Lower lobe of right lung (tissue), 2 donors: ENCODE measurements around the gene TNNC1. TPM values are rescaled to one million over a fixed set of nuclear protein-coding genes. Genes with fewer than 3 reads are reported as not detected.

Experiments
- ATAC-seq, 2 donors: fragments of 200-7000 bp; cut with Tn5 transposase; one replicate each; pipeline ENCODE4 v1.9.1; 2020 to 2022; ENCODE audit warnings: mild to moderate bottlenecking in 2 of 2, moderate library complexity in 2 of 2
- DNase-seq: peaks from one replicate; pipeline ENCODE4 v3.0.0-alpha.2; 2020
- H3K27ac ChIP-seq: fragments of 200-600 bp; one replicate; pipeline ENCODE4 v1.8.0; 2022
- H3K27me3 ChIP-seq: fragments of 200-600 bp; one replicate; pipeline ENCODE4 v1.8.0; 2022; ENCODE audit warnings: low read depth
- H3K36me3 ChIP-seq: fragments of 200-600 bp; one replicate; pipeline ENCODE4 v1.8.0; 2022; ENCODE audit warnings: mild to moderate bottlenecking
- H3K4me1 ChIP-seq: fragments of 200-600 bp; one replicate; pipeline ENCODE4 v1.8.0; 2022
- H3K4me3 ChIP-seq: fragments of 200-600 bp; one replicate; pipeline ENCODE4 v1.8.0; 2022; ENCODE audit warnings: mild to moderate bottlenecking
- H3K9me3 ChIP-seq: fragments of 200-600 bp; one replicate; pipeline ENCODE4 v1.8.0; 2022
- intact Hi-C: fragments of 100-400 bp; cut with DNase I; formaldehyde crosslinking; loops from one replicate; pipeline ENCODE4 v1.11.0; 2022
- total RNA-seq: library from RNA; stranded (reverse); fragmentation: NEBNext Ultra II Directional; extraction: Animal tissue kit (Norgen Biotek cat#: 25700); gene quantifications from one replicate; pipeline ENCODE4 v1.2.1, GENCODE V29; 2021
- TF ChIP-seq, protein P1 (sequence below): fragments of 200-600 bp; IDR thresholded peaks from one replicate; pipeline ENCODE4 v1.8.0; 2022; ENCODE audit warnings: antibody characterized with exemption, mild to moderate bottlenecking
- donor health status: DM: no; HTN: yes; CAD: no; lungs with severe emphysema.

The TNNC1 gene
- total RNA-seq, 1 donor from 2014 or later = 44.0 TPM

DNA sequence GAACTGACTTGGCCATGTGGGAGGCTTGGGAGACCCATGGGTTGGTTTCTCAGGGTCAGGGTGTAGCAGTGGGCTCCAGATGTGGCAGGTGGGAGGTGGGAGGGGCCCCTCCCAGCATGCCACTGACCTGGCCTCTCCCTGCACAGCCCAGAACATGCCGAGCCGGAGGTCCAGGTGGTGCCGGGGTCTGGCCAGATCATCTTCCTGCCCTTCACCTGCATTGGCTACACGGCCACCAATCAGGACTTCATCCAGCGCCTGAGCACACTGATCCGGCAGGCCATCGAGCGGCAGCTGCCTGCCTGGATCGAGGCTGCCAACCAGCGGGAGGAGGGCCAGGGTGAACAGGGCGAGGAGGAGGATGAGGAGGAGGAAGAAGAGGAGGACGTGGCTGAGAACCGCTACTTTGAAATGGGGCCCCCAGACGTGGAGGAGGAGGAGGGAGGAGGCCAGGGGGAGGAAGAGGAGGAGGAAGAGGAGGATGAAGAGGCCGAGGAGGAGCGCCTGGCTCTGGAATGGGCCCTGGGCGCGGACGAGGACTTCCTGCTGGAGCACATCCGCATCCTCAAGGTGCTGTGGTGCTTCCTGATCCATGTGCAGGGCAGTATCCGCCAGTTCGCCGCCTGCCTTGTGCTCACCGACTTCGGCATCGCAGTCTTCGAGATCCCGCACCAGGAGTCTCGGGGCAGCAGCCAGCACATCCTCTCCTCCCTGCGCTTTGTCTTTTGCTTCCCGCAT, 33.4 kb upstream of the TNNC1 start:
- DNase-seq = no peak
- intact Hi-C loops = no loop called here
- peaks cover 48% of the 10 kb centered on the region for H3K4me1 ChIP-seq
- peaks cover 83% of the 10 kb centered on the region for H3K36me3 ChIP-seq
- no peaks in the 10 kb centered on the region for H3K27me3 ChIP-seq
- no peak overlapping the region for H3K27ac ChIP-seq
- no peak for ATAC-seq
- no peaks in the 10 kb centered on the region for H3K9me3 ChIP-seq
- no peak overlapping the region for H3K4me3 ChIP-seq
- TF ChIP-seq, protein P1, sequence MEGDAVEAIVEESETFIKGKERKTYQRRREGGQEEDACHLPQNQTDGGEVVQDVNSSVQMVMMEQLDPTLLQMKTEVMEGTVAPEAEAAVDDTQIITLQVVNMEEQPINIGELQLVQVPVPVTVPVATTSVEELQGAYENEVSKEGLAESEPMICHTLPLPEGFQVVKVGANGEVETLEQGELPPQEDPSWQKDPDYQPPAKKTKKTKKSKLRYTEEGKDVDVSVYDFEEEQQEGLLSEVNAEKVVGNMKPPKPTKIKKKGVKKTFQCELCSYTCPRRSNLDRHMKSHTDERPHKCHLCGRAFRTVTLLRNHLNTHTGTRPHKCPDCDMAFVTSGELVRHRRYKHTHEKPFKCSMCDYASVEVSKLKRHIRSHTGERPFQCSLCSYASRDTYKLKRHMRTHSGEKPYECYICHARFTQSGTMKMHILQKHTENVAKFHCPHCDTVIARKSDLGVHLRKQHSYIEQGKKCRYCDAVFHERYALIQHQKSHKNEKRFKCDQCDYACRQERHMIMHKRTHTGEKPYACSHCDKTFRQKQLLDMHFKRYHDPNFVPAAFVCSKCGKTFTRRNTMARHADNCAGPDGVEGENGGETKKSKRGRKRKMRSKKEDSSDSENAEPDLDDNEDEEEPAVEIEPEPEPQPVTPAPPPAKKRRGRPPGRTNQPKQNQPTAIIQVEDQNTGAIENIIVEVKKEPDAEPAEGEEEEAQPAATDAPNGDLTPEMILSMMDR = no peak

GRCh38 chr3:52484680-52485461, 31.0 kb upstream of the TNNC1 start:
- Histone ChIP-seq H3K4me3 (no peak overlapping the region), H3K36me3 (peaks cover 83% of the 10 kb centered on the region), H3K27me3 (no peaks in the 10 kb centered on the region), H3K4me1 (peaks cover 27% of the 10 kb centered on the region), H3K9me3 (no peaks in the 10 kb centered on the region), H3K27ac (peak overlapping the region; percentile 44)
- intact Hi-C loops = no loop called here
- no peak for DNase-seq
- TF ChIP-seq, protein P1 = no peak
- ATAC-seq = no peak

DNA sequence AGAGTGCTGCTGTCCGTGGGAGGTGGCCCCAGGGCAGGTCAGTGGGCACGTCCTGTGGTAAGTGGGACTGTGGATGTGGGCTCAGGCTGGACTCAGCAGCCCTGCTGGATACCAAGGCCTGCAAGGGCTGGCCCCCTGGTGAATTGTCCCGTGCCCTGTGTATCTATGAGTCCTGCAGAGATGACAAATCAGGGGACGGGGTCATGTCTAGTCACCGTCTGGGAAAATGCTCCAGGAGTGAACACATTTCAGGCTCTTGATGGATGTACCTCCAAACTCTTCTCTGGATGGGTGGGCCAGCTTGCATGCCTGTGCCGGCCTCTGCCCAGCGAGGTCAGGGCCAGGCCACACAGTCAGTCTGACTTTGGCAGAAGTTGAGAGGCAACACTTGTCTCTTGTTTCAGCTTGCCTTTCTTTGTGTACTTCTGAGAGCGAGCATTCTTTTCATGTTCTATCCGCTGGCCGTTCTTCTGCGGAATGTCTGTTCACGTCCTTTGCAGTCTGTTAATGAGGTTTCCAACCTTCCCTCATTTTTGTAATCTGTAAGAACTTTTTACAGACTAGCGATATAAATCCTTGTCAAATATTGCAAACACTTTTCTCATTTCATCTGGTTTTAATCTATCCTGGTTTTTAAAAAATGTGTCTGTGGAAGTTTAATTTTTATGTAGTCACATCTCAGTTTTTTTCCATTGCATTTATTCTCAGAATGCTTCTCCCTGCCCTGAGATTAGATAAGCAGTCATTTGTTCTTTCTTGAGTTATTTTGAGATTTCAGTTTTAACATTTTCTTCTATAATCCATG, 29.9 kb upstream of the TNNC1 start:
- peak in 1 of 2 donors; percentile 17 for ATAC-seq

GRCh38 chr3:52483081-52483480, 29.2 kb upstream of the TNNC1 start:
- Histone ChIP-seq H3K27me3 (no peaks in the 10 kb centered on the region), H3K27ac (peak overlapping the region; percentile 21), H3K9me3 (no peaks in the 10 kb centered on the region), H3K4me1 (peaks cover 22% of the 10 kb centered on the region), H3K36me3 (peaks cover 83% of the 10 kb centered on the region), H3K4me3 (no peak overlapping the region)
- intact Hi-C loops = no loop called here
- TF ChIP-seq, protein P1 = no peak
- DNase-seq (peak; percentile 44), ATAC-seq (no peak)

More for the DNA sequence above, 29.9 kb upstream of the TNNC1 start:
- intact Hi-C loops = no loop called here
- TF ChIP-seq, protein P1 = no peak
- Histone ChIP-seq H3K9me3 (no peaks in the 10 kb centered on the region), H3K27ac (peak overlapping the region; percentile 44), H3K36me3 (peaks cover 83% of the 10 kb centered on the region), H3K4me3 (no peak overlapping the region), H3K4me1 (peaks cover 22% of the 10 kb centered on the region), H3K27me3 (no peaks in the 10 kb centered on the region)
- peak; percentile 28 for DNase-seq

DNA sequence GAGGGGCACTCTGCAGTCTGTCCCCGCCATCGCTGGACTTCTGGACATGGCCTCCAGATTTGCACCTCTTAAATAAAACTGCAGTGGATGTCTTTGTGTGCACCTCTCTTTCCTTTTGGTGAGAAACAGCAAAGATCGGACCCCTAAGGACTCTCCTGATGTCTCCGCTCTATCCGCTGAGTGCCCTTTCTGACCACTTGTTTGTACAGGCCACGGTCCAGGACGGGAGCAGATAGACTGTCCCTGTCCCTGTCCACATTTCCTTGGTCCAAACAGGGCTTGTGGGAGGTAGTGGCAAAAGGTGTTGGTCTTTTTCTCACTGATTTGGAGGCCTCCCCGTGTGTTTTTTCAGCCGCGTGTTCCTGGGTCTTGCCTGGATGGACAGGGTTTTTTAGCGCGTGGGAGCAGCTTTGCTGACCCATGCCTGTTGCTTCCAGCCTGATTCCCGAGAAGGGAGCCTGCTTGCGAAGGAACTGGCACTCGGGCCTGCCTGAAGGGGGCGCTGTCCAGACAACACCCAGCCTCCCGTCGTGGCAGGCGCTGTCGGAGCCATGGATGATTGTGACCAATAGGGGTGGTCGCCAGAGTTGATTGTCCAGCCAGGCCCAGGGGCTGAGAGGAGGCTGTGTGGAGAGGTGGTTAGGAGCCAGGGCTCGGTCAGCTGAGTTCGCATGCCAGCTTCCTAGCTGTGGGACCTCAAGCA, 28.1 kb upstream of the TNNC1 start:
- Histone ChIP-seq H3K9me3 (no peaks in the 10 kb centered on the region), H3K36me3 (peaks cover 83% of the 10 kb centered on the region), H3K27me3 (no peaks in the 10 kb centered on the region), H3K27ac (no peak overlapping the region), H3K4me1 (peaks cover 22% of the 10 kb centered on the region), H3K4me3 (no peak overlapping the region)
- TF ChIP-seq, protein P1 = peak; percentile 32
- no peak for DNase-seq
- ATAC-seq = no peak
- intact Hi-C loops = no loop called here
